DND-41 (cell line): ENCODE measurements around the gene HOOK2.
"Not testable (repeated sequence)": the region's sequence is repeated elsewhere in the genome, so short reads cannot be mapped to it uniquely, and the experiment has no call there.

Experiments
- EZH2 ChIP-seq: IDR thresholded peaks from 3 replicates; pipeline ENCODE4 v1.6.1; 2012; ENCODE audit warnings: borderline replicate concordance, low read depth, mild to moderate bottlenecking, moderate library complexity, low read length, inconsistent platforms; ENCODE audit not compliant: severe bottlenecking
- TF ChIP-seq, protein P1 (sequence below): IDR thresholded peaks from 2 replicates; pipeline ENCODE4 v1.5.1; 2012; ENCODE audit warnings: borderline replicate concordance, low read length, moderate library complexity, mild to moderate bottlenecking; ENCODE audit not compliant: poor library complexity, severe bottlenecking; ENCODE audit errors: extremely low read depth

- TF ChIP-seq, protein P1, sequence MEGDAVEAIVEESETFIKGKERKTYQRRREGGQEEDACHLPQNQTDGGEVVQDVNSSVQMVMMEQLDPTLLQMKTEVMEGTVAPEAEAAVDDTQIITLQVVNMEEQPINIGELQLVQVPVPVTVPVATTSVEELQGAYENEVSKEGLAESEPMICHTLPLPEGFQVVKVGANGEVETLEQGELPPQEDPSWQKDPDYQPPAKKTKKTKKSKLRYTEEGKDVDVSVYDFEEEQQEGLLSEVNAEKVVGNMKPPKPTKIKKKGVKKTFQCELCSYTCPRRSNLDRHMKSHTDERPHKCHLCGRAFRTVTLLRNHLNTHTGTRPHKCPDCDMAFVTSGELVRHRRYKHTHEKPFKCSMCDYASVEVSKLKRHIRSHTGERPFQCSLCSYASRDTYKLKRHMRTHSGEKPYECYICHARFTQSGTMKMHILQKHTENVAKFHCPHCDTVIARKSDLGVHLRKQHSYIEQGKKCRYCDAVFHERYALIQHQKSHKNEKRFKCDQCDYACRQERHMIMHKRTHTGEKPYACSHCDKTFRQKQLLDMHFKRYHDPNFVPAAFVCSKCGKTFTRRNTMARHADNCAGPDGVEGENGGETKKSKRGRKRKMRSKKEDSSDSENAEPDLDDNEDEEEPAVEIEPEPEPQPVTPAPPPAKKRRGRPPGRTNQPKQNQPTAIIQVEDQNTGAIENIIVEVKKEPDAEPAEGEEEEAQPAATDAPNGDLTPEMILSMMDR: not testable (repeated sequence)
- TF ChIP-seq EZH2: not testable (repeated sequence)
Measured at GRCh38 chr19:12817810-12818209, 42.5 kb upstream of the HOOK2 start.
